ENCODE data around the gene TBCD. TPM values are rescaled to one million over a fixed set of nuclear protein-coding genes. Genes with fewer than 3 reads are reported as not detected.

TBCD gene
- total and polyA plus RNA-seq, 9 of the 15 experiments (the other 6 are each of a cell fraction or from before 2014, with no cell fraction given), result 8.9 to 98.5 (median 28.0) TPM

DNA sequence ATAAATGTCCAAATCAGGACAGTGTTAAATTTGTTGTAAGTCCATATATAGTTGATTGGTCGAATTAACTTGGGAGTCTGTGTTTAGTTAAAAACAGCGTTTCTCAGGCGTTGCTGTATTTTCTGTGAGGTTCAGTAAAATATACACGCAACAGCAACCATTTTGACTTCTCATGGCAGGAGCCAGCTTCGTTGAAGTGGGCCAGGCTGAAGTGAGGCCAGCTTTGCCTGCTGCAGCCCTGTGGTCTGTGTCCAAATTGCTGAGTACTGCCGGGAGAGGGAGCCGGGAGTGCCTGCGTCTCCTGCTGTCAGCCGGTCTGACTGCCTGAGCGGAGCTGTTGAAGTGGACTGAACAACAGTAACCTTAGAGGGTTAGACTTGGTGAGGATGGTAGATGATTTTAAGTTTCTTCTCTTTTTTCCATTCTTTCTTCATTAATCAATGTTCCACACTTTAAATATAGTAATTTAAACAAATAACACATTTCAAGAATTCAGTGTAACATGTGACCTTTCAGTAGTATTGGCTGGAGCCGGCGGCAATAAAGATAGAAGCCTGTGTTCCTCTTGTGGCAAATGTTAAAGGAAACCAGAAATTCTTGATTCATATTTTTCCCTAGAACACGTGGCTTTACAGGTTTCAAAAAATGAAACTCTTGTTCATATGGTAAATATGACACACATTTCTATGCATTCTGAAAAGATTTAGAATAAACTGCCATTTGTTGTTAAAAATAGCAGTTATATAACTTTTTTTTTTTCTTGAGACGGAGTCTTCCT is 124.9 kb downstream of the TBCD start (continued):
- TF ChIP-seq MYC (IDR thresholded peaks at IDR 0.05; ENCODE audit: low read depth, low read length) (no peak; the same call in 1 of the 2 replicates), MYC (CRISPR knock-in tag; IDR thresholded peaks at IDR 0.05; ENCODE audit: borderline replicate concordance, low read depth) (no peak), XRCC3 (IDR thresholded peaks at IDR 0.05) (no peak), NFE2L1 (tag; IDR thresholded peaks at IDR 0.05; ENCODE audit: borderline replicate concordance, low read depth) (no peak), KLF10 (CRISPR knock-in tag; IDR thresholded peaks at IDR 0.05) (no peak), GTF2B (IDR thresholded peaks at IDR 0.05; ENCODE audit: extremely low read depth, insufficient read length) (no peak), NELFE (IDR thresholded peaks at IDR 0.05; ENCODE audit: insufficient read depth, insufficient read length) (no peak), RBBP5 (IDR thresholded peaks at IDR 0.05; ENCODE audit: borderline replicate concordance, insufficient read depth, low read length, poor library complexity, severe bottlenecking) (peak; percentile 7), REST (IDR thresholded peaks at IDR 0.05; ENCODE audit: borderline replicate concordance) (peak; percentile 70), REST (CRISPR knock-in tag; IDR thresholded peaks at IDR 0.05; ENCODE audit: low read depth) (no peak), STAT5B (CRISPR knock-in tag; IDR thresholded peaks at IDR 0.05) (no peak), HDGF (IDR thresholded peaks at IDR 0.05) (no peak), MBD2 (IDR thresholded peaks at IDR 0.05; ENCODE audit: borderline replicate concordance, low read depth) (no peak)
- TF ChIP-seq, protein P1, sequence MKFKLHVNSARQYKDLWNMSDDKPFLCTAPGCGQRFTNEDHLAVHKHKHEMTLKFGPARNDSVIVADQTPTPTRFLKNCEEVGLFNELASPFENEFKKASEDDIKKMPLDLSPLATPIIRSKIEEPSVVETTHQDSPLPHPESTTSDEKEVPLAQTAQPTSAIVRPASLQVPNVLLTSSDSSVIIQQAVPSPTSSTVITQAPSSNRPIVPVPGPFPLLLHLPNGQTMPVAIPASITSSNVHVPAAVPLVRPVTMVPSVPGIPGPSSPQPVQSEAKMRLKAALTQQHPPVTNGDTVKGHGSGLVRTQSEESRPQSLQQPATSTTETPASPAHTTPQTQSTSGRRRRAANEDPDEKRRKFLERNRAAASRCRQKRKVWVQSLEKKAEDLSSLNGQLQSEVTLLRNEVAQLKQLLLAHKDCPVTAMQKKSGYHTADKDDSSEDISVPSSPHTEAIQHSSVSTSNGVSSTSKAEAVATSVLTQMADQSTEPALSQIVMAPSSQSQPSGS (CRISPR knock-in tag; IDR thresholded peaks at IDR 0.05), result no peak
- TF ChIP-seq, protein P2, sequence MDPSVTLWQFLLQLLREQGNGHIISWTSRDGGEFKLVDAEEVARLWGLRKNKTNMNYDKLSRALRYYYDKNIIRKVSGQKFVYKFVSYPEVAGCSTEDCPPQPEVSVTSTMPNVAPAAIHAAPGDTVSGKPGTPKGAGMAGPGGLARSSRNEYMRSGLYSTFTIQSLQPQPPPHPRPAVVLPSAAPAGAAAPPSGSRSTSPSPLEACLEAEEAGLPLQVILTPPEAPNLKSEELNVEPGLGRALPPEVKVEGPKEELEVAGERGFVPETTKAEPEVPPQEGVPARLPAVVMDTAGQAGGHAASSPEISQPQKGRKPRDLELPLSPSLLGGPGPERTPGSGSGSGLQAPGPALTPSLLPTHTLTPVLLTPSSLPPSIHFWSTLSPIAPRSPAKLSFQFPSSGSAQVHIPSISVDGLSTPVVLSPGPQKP (CRISPR knock-in tag; IDR thresholded peaks at IDR 0.05), result no peak
